HG02885 (cell line): Measurements from ENCODE around the gene ERF.

Source experiments
- ATAC-seq: cut with Tn5 transposase; IDR thresholded peaks from one replicate; pipeline ENCODE4 v1.9.1; 2021; ENCODE audit warnings: mild to moderate bottlenecking; ENCODE audit not compliant: unreplicated experiment, poor library complexity

ERF gene

DNA sequence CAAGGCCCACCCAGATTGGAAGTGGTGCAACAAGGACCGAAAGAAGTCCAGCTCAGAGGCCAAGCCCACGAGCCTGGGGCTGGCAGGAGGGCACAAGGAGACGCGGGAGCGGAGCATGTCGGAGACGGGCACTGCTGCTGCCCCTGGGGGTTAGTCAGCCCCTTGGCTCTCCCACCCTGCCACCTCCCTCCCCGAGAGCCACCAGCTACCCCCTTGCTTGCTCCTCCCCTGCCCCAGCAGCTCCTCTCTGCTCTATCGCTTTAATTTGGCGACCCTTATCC is 32.8 kb upstream of the ERF start:
- ATAC-seq = no peak

DNA sequence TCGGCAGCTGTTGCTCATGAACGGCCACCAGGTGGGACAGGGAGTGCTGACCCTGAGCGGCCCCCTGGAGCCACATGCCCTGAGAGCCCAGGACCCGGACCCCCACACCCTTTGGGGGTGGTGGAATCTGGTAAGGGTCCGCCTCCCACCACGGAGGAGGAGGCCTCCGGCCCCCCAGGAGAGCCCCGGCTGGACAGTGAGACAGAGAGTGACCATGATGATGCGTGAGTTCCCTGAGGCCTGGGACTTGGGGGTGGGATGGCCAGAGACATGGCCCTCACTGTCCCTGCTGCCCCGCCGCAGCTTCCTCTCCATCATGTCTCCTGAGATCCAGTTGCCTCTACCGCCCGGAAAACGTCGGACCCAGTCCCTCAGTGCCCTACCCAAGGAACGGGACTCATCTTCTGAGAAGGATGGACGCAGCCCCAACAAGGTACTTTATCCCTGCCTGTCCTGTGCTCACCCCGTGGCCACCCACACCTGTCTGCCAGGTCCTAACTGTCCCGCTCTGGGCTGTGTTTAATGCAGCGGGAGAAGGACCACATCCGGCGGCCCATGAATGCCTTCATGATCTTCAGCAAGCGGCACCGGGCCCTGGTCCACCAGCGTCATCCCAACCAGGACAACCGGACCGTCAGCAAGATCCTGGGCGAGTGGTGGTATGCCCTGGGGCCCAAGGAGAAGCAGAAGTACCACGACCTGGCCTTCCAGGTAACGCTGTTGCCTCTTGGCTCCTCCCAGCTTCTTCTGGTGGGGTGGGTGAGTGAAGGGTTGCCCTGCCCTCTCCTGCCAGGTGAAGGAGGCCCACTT is 32.3 kb upstream of the ERF start:
- no peak for ATAC-seq

DNA sequence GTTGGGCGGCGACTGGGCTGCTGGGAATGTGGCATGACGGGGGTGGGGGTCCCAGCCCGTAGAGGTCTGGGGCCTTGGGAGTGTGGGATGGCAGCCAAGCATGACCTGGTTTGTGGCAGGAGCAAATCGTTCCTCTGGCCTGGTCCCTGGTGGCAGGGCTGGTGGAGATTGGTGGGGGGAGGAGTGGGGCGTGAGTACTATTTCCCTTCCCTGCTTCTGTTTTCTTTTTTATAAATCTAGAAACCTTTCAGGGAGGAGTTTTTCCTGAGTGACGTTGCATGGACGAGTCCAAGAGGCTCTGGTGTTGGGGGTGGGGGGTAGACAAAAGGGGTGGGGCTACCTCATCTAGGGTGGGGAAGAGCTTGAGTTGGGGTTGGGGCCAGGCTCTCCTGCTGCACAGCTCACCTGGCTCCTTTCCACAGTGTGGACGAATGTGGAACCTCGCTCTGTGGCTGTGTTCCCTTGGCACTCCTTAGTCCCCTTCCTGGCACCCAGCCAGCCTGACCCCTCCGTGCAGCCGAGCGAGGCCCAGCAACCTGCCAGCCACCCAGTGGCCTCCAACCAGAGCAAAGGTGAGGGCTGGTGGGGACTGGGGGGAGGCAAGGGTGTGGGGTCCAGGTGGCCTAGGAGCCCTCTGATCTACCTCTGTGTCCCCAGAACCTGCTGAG is 31.6 kb upstream of the ERF start:
- no peak for ATAC-seq

DNA sequence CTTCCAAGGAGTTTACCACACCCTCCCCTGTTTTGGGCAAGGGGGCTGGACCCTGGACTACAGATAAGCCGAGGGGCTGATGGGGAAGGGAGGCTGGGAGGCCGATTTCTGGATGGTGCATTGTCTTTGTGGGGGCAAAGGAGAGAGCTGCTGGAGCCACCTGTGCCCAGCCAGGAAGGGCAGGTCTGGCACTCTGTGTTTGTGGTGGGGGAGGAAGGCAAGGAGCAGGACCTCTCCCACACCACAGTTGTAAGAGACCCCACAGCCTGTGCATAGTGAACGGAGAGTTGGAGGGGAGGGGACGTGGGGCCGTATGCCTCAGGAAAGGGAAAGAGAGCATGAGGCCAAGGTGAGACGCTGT is 31.0 kb upstream of the ERF start:
- no peak for ATAC-seq

DNA sequence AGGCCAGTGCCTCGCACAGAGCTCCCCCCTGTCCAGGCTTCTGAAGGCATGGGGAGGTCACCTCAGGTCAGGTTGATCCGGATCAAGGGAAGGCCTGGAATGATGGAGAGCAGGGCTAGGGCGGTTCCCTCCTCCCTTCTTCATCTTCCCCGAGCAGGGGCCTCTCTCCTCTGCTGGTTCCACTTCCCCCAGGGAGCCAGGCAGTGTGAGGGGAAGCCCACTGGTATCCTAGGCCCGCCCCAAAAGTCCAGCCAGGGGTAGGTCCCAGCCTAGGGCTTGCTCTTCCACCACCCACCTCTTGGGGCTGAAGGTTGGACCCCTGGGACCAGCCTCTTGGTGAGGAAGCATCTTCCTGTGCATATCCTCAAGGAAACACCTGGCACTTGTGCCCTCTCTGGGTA is 30.6 kb upstream of the ERF start:
- ATAC-seq = no peak

DNA sequence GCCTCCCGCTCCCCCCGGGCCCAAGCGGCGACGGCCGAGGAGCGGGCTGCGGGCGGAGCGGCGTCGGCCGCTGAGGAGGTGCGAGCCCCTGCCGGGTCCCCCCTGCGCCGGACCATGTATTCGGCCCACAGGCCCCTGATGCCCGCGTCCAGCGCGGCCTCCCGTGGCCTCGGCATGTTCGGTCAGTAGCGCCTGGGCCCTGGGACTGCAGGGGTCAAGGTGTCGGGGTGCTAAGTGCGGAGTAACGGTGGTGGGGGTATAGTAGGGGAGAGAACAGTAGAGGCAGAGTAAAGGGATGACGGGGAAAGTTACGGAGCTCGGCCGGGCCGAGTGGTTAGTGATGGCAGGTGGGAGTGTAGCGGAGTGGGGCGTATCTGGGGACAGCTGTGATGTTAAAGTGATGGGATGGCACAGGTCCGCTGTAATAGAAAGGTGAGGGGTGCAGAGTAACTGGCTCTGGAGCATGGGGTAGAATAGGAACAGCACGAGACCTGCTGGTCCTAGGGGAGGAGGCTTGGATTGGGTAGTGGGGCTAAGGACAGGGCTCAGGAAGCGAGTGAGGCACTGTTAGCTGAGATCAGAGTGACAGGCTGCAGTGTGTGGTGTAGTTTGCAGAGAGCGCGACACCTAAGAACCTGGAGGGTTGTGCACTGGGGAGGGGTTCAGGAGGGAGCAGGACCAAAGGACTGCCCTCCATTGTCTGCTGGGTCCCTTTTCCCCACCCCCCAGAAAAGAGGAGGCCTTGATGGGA is 29.8 kb upstream of the ERF start:
- no peak for ATAC-seq

DNA sequence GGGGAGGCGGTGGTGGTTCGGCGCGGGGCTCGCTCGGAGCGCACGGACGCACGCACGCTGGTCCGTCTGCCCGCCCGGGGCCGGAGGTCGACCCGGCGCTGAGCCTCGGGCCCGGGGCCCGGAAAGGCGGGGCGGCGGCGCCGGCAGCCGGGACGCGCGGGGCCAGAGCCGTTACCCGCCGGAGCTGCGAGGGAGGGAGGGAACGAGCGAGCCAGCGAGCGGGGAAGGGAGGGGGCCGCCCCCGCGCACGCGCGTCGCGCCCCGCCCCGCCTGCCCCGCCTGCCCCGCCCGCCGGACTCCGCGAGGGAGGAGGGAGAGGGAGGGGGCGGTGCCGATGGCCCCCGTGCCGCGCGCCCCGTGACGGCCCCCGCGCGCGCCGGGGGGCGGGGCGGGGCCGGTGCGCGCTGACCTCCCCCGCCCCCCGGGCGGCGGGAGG is 29.2 kb upstream of the ERF start:
- ATAC-seq = peak; percentile 42

DNA sequence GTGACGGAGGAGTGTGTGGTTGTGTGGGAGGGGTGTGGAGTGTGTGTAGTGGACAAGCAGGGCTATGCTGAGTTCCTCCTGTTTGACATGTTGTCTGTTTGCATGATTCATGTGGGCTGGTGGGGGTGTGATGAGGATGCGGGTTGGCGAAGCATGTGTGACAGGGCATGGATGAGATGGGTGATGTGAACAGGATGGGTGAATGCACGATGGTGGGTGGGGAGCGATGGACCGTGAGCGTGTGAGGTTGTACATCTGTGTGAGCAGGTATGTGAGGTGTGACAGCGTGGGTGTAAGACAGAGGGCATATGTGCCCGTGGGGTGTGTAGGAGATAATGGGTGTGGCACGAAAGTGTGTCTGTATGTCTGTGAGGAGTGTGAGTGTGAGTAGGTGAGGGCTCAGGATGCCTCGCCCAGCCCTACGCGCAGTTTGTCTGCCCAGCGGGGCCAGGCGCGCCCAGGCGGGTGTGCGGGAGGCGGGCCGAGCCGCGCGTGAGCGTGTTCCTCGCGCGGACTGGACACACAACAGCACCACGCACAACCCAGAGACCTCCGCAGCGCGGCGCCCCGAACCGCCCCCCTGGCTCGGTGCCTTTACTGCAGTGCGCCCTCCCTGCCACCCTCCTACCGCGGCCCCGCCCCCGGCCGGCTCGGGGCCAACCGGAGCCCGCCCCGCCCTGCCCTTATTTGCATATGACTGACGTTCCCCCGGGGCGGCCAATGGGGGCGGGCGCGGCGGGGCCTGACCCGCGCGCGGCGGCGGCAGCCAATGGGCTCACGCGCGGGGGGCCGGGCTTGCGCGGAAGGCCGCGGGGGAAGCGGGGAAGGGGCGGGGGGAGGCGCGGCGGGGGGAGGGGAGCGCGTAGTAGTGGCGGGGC is 28.5 kb upstream of the ERF start:
- peak; percentile 55 for ATAC-seq

DNA sequence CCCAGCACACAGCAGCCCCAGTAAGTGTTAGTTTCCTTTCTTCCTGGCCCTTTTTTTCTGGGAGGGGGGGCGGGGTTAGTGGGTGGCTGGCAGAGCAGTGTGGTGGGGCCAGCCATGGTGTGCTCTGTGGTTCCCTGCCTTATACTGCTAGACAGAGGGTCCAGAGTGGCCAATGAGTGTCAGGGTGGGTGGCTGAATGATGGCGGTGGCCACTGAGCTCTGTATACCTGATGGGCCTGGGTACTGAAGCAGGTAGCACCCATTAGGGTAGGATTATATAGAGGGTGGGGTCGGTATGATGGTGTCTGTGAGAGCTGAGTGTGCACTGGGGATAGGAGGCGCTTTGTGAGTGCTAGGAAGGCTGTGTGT is 27.9 kb upstream of the ERF start:
- no peak for ATAC-seq

DNA sequence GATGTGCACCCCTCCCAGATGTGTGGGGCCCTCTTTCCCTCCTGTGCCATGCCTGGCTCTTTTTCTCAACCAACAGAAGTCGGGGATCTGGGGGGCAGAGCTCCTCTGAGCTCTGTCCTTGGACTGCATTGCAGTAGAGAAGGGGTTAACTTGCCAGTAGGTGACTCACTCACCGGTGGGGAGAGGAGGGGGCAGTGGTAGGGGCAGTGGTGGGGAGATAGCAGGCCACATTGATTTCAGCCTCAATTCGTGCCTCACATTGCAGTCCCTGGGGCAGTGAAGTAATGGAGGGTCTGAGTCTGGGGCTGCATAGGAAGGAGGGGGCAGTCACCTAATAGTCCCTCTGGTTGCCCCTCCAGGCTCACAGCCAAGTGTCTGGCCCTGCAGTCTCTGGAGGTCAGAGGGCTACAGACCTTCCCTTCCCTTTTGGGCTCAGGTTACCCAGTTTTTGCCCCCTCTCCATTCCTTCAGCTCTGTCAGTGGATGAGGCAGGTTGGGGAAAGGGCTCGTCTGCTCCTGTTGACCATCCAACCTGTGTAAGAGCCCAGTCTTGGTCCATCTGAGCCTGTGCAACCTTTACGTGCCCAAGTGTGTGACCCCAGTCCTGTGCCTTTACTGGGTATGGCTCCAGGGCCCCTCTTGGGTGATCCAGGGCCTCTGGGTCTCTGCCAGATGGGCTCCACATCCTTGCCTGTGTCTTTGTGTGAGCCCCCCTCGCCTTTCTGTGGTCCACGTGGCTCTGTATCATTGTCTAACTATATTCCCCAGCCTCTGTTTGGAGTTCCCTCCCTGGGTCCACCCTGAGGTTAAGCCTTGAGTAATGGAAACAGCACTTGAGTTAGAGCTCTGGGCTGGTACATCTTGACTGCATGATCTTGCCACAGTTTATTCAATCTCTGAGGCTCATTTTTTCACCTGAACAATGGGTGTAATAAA is 27.2 kb upstream of the ERF start:
- ATAC-seq = no peak

DNA sequence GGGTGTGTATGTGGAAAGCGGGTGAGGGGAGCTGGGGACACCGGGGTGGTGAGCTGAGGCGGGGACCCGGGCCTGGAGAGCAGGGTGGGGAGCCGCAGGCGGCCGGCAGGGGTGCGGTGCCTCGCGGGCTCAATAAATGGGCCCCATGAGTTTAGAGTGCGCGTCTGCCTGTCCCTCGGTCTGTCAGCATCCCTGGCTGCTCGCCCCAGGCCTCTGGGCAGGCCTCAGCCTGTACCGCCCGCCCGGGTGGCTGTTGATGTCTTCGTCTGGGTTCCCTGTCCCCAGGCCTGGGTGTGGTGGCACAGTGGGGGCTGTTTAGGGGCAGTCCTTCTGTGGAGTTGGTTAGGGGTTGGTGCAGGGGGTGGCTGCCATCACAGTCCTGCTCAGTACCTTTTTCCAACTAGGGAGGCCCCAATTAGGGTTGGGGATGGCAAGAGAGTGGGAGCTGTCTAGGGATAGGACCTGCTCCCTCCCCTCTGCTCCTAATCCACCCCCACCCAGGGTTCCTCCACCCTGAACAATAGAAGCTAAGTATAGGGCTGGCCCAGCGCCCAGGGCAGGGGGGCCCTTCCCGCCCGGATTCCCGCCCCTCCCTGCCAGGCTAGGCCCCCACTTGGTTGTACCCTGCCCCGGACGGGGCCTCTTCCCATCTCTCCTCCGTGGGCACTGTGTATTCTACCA is 26.4 kb upstream of the ERF start:
- ATAC-seq = no peak

DNA sequence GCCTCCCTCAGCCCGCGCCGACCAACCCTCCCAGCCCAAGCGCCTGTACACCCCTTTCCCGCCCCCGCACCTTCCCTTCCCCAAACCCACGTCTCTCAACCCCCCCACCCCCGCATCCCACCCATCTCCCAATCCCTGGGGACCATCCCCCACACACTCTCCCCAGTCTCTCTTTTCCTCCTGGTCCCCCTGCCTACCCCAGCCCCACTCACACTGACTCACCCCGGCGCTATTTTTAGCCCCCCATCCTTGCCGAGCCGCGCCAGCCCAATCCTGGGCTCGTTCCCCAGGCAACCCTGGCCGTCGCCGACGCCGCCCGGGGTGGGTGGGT is 25.9 kb upstream of the ERF start:
- ATAC-seq = no peak

DNA sequence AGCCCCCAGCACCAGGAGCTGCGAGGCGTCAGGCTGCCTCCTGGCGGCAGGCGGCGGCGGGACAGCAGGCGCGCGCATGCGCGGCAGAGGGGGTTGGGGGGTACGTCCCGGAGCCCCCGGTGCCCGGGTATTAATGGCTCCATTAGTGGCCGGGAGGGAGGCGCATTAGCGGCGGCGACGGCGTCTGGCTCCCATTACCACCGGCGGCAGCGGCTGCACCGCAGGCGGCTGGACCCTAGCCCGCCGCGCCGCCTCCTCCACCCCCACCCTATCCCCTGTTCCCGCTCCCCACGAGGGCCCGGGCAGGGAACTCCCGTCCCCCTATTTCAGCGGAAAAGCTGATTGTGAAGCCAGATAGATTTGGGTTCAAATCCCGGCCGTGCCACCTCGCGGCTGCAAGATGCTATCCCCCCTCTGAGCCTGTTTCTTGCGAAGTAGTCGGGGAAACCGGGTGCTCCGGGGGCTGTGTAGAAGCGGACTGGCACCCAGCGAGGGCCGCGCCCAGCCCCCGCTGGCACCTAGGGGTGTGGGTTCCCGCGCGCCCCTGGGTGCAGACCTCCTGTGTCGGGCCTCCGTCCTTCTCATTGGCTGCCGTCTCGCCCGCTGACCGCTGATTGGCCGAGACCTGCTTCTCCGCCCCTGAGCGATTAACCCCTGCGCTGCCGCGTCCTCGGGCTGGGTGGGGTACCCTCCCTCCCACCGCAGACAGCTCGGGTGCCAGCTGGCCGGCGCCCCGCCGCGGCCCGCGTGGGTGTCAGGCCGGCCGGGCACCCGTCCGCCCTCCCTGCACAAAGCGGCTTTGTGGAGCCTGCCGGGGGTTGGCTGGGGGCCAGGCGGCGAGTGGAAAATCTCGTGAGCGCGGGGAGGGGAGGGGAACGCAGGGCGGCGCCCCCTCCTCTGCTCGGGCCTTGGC is 25.2 kb upstream of the ERF start:
- ATAC-seq = peak; percentile 32

DNA sequence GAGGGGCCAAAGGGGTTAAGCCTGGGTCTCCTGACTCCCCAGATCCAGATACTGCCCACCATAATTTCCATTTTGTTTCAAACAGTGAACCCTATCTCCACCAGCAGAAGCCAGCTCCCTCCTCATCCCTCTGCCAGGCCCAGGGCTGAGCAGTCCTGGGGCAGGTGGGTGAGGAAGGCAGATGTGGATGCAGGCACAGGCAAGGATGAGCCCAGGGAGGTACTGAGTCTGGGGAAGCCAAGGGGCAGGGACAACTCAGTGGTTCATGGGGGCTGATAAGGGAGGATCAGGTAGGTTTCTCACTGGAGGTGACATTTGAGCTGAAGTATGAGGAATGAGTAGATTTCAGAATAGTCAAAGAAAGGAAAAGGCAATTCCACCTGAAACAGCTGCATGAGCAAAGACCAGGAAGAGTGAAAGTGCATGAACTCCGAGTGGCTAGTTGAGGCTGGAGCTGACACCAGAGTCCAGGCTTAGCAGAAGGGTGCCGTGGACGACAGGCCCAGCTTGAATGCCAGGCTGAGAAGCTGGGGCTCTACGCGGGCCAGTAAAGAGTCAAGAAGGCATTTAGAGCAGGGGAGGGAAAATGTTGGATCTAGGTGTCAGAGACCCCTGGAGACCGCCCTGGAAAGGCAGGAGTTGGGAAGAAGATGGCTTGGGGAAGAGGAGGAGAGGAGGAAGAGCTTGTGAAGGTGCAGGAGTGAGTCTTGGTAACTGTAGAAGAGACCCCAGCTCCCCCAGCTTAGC is 24.4 kb upstream of the ERF start:
- no peak for ATAC-seq

DNA sequence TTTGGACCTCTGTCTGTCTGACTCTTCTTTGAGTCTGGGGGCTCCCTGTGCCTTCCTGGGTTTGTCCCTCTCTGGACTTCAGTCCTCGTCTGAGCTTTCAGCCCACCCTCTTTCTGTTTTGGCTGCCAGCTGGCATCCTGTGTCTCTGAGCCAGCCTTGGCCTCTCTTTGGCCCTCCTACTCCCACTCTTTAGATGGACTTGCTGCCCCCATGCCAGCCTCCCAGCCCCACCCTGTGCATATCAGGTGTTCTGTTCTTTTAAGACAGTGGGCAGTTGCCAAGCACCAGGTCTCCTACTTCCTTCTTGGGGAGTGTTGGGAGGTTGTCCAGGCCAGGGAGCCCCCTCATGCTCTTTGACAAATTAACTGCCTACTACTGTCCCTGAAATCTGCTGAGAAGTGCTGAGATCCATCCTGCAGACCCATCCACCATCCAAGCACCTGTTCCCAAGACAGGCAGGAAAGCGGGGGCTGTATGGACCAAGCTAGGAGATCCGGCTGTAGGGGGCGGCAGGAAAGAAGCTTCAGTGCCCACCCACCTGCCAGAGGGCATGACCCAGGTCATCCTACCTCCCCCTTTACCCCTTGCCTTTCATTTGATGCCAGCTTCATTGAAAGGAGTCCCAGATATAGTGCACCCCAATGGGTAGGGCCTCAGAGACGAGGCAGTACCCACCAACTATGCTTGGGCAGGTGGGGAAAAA is 23.7 kb upstream of the ERF start:
- ATAC-seq = no peak

DNA sequence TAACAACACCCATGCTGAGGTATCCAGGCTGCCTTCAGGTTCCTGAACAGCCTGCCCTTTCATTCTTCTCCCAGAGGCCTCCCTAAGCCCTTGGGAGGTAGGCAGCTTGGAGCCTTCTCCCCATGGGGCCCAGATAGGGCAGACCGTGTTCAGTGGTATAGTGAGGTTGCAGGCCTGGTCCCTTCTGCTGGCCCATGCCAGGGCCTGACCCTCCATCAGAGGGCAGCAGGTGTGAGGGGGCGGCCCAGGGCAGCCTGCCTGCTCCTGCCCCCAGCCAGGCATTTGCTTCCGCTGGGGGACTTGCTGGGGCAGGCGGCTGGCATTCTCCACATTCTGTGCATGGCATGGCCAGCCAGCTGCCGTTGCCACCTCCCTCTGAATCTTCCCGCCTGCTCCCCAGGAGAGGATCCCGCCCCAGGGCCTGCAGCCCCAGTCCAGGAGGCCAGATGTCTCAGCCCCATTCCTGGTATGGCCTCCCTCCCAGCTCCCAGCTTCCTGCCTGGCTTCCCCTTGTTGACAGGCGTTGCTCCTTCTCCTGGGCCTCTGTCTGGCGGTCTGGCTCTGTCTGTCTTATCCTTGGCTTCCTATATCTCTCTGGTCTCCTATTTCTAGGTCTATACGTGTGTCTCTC is 23.0 kb upstream of the ERF start:
- no peak for ATAC-seq

DNA sequence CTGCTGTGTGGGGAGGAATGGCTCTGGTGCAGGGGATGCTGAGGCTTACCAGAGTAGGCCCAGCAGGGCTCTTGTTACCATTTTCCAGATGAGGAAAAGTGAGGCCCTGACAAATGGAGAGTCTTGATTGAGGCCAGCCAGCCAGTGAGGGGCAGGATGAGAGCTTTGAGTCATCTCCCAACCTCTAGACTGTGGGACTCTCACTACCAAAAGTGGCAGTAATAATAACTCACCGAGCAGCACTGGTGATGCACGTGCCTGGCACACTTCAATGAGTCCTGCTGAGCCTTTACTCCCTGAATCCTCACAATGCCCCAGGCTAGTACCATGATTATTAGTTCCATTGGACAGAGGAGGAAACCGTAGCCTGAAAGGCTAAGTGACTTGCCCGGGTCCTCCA is 21.9 kb upstream of the ERF start:
- no peak for ATAC-seq
